Heart left ventricle (tissue), 16 donors: ENCODE data around the gene PSKH1. TPM values are rescaled to one million over a fixed set of nuclear protein-coding genes. Genes with fewer than 3 reads are reported as not detected.

Experiments used
- ATAC-seq, 4 donors: fragments of 200-7000 bp; cut with Tn5 transposase; one replicate each; pipeline ENCODE4 v1.9.1; 2020 to 2022; ENCODE audit warnings: moderate library complexity in 4 of 4, mild to moderate bottlenecking in 3 of 4, moderate number of reproducible peaks in 1 of 4
- DNase-seq, 5 donors: peaks; one replicate each; pipeline ENCODE4 v3.0.0-alpha.2; 2020
- H3K27ac ChIP-seq, 12 donors: fragments of 200-600 bp; sonication (generic) in 4 of 12; one replicate each; pipeline versions ENCODE4 v1.5.0 to v1.8.0; 2016 to 2022; ENCODE audit warnings: mild to moderate bottlenecking in 2 of 12
- H3K27me3 ChIP-seq, 9 donors: fragments of 200-600 bp; sonication (generic) in 2 of 9; one replicate each; pipeline versions ENCODE4 v1.5.1 to v1.8.0; 2016 to 2022; ENCODE audit warnings: mild to moderate bottlenecking in 3 of 9
- H3K36me3 ChIP-seq, 9 donors: fragments of 200-600 bp; sonication (generic) in 2 of 9; one replicate each; pipeline versions ENCODE4 v1.5.0 to v1.8.0; 2018 to 2022; ENCODE audit warnings: mild to moderate bottlenecking in 2 of 9
- H3K4me1 ChIP-seq, 12 donors: fragments of 200-600 bp; sonication (generic) in 4 of 12; one replicate each; pipeline versions ENCODE4 v1.5.0 to v1.8.0; 2016 to 2022; ENCODE audit warnings: mild to moderate bottlenecking in 3 of 12
- H3K4me3 ChIP-seq, 12 donors: fragments of 200-600 bp; sonication (generic) in 4 of 12; one replicate each; pipeline versions ENCODE4 v1.5.0 to v1.8.0; 2017 to 2022; ENCODE audit warnings: mild to moderate bottlenecking in 9 of 12, moderate library complexity in 4 of 12
- H3K9me3 ChIP-seq, 12 donors: fragments of 200-600 bp; sonication (generic) in 4 of 12; one replicate each; pipeline versions ENCODE4 v1.5.0 to v1.8.0; 2016 to 2022; ENCODE audit warnings: mild to moderate bottlenecking in 1 of 12
- POLR2A ChIP-seq, 2 donors: fragments of 450-650 bp; IDR thresholded peaks; one replicate each; pipeline ENCODE4 v1.6.1; 2017; ENCODE audit warnings: antibody characterized with exemption in 2 of 2, mild to moderate bottlenecking in 2 of 2, moderate library complexity in 2 of 2
- WGBS, 4 donors: extraction: QIAGEN DNeasy Blood & Tissue Kit in 2 of 4; methylation state at CpG; one replicate each; pipeline versions ENCODE4 v1.1.5 to v1.1.7; 2013 to 2018; 5-methylcytosine and 5-hydroxymethylcytosine counted together
- intact Hi-C, 10 donors: fragments of 100-400 bp; cut with DNase I; formaldehyde crosslinking; loops; one replicate each; pipeline versions ENCODE4 v1.11.1 to v1.14.2; 2022
- polyA plus RNA-seq, 2 donors: library from polyadenylated mRNA; stranded (reverse); fragments of 200-250 nt; gene quantifications; one replicate each; pipeline ENCODE4 v1.2.3, GENCODE V29; 2013
- total RNA-seq, 9 donors: library from RNA; depleted of rRNA in 2 of 9; stranded (reverse); fragments of >200 nt in 2 of 9; fragmentation: NEBNext Ultra II Directional in 3 of 9; extraction: Animal tissue kit (Norgen Biotek cat#: 25700) in 3 of 9; gene quantifications; one replicate each; pipeline versions ENCODE4 v1.1.0 to v1.2.4, GENCODE V29; 2016 to 2023
- TF ChIP-seq, protein P1 (sequence below), 12 donors: fragments of 200-600 bp; sonication (generic) in 4 of 12; IDR thresholded peaks; one replicate each; pipeline versions ENCODE4 v1.5.0 to v1.8.0; 2018 to 2022; ENCODE audit warnings: antibody characterized with exemption in 12 of 12, mild to moderate bottlenecking in 5 of 12
- donor health status: ischemic (EF 13 %, LVEDD 7.1; RV severe dilation, severe dysfunction).
- donor health status: healthy with polysubstance abuse.
- donor health status: DM: no; HTN: yes; CAD: no.
- donor health status: DM: no; HTN: no; CAD: no.
- donor health status: ischemic (EF 25% LVEDD 6.9; RV normal size, moderate dysfunction).
- donor health status: ischemic (EF 25% LVEDD 5.7; RV mildly dilated, moderate dysfunction).
- donor health status: healthy.
- donor health status: DM: yes; HTN: yes; CAD: no.
- donor health status: ischemic (EF 35%, LVEDD 5.7; RV mildly dilated, moderate dysfunction).
- donor health status: nonischemic (EF 11% LVEDD 7.7; RV severe dilation, severe dysfunction).
- donor health status: DM: yes; HTN: yes; CAD: no.
- donor health status: PGD.
- donor health status: ischemic (EF 29% LVEDD 5.4; RV normal size, mild dysfunction).
- donor health status: nonischemic (EF 23%, LVEDD 6.1; RV moderate dilation, normal function).

Gene PSKH1
- total and polyA plus RNA-seq, 11 donors: 16.3 to 36.9 (median 21.6) TPM

GRCh38 chr16:67927131-67927941 lies 34.3 kb downstream of the PSKH1 start:
- Histone ChIP-seq H3K36me3 (peaks cover 0 to 52% (median 36%) of the 10 kb centered on the region in 9 donors), H3K27me3 (no peaks in the 10 kb centered on the region), H3K27ac (peak overlapping the region in 1 of 12 donors; percentile 50), H3K9me3 (no peaks in the 10 kb centered on the region), H3K4me1 (peaks cover 3 to 48% (median 22%) of the 10 kb centered on the region in 12 donors), H3K4me3 (no peak overlapping the region)
- intact Hi-C loops: loop anchor here (2.0 to 10.0 kb wide), 7 partner anchors 45 to 255 kb away; partner anchors contain the start of gene NRN1L (in 4 of the 10)
- WGBS, 4 donors: 88 to 95% (median 93%) methylated on average over 14 to 22 of the region's 22 CpGs
- TF ChIP-seq, protein P1, sequence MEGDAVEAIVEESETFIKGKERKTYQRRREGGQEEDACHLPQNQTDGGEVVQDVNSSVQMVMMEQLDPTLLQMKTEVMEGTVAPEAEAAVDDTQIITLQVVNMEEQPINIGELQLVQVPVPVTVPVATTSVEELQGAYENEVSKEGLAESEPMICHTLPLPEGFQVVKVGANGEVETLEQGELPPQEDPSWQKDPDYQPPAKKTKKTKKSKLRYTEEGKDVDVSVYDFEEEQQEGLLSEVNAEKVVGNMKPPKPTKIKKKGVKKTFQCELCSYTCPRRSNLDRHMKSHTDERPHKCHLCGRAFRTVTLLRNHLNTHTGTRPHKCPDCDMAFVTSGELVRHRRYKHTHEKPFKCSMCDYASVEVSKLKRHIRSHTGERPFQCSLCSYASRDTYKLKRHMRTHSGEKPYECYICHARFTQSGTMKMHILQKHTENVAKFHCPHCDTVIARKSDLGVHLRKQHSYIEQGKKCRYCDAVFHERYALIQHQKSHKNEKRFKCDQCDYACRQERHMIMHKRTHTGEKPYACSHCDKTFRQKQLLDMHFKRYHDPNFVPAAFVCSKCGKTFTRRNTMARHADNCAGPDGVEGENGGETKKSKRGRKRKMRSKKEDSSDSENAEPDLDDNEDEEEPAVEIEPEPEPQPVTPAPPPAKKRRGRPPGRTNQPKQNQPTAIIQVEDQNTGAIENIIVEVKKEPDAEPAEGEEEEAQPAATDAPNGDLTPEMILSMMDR (IDR thresholded peaks at IDR 0.05): no peak
- TF ChIP-seq POLR2A (IDR thresholded peaks at IDR 0.05): no peak
- peak in 1 of 5 donors; percentile 23 for DNase-seq
- no peak for ATAC-seq

DNA sequence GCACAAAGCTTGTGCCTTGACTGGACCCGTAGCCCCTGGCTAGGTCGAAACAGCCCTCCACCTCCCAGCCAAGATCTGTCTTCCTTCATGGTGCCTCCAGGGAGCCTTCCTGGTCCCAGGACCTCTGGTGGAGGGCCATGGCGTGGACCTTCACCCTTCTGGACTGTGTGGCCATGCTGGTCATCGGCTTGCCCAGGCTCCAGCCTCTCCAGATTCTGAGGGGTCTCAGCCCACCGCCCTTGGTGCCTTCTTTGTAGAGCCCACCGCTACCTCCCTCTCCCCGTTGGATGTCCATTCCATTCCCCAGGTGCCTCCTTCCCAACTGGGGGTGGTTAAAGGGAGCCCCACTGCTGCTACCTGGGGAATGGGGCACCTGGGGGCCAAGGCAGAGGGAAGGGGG lies 35.1 kb downstream of the PSKH1 start:
- Histone ChIP-seq H3K27me3 (no peaks in the 10 kb centered on the region), H3K4me3 (no peak overlapping the region), H3K36me3 (peaks cover 0 to 58% (median 35%) of the 10 kb centered on the region in 9 donors), H3K27ac (no peak overlapping the region), H3K4me1 (peaks cover 0 to 40% (median 18%) of the 10 kb centered on the region in 12 donors), H3K9me3 (no peaks in the 10 kb centered on the region)
- TF ChIP-seq, protein P1 (IDR thresholded peaks at IDR 0.05): no peak
- no peak for TF ChIP-seq POLR2A (IDR thresholded peaks at IDR 0.05)
- intact Hi-C loops: loop anchor here (1.0 to 10.0 kb wide), 11 partner anchors 45 to 256 kb away; partner anchors contain the start of gene NRN1L (in 4 of the 10)
- DNase-seq: peak in 1 of 5 donors; percentile 20
- WGBS, 4 donors: 74 to 83% (median 81%) methylated on average over 7 of the region's 7 CpGs
- no peak for ATAC-seq

GRCh38 chr16:67928561-67929364 lies 35.7 kb downstream of the PSKH1 start:
- H3K27me3 ChIP-seq: no peaks in the 10 kb centered on the region
- no peak overlapping the region for H3K27ac ChIP-seq
- no peak overlapping the region for H3K4me3 ChIP-seq
- TF ChIP-seq, protein P1 (IDR thresholded peaks at IDR 0.05): peak; percentile 72 to 87 (median 83)
- TF ChIP-seq POLR2A (IDR thresholded peaks at IDR 0.05): no peak
- DNase-seq: peak; percentile 63 to 86 (median 73)
- H3K9me3 ChIP-seq: no peaks in the 10 kb centered on the region
- WGBS, 4 donors: 36 to 52% (median 48%) methylated on average over 8 to 16 of the region's 16 CpGs
- peak; percentile 37 to 69 (median 62) for ATAC-seq
- intact Hi-C loops: loop anchor here (1.0 to 10.0 kb wide), 11 partner anchors 46 to 256 kb away; partner anchors contain the start of gene NRN1L (in 4 of the 10)
- peaks cover 0 to 57% (median 35%) of the 10 kb centered on the region in 9 donors for H3K36me3 ChIP-seq
- peaks cover 0 to 34% (median 15%) of the 10 kb centered on the region in 12 donors for H3K4me1 ChIP-seq
